ENCODE results near the gene TSN. TPM values are rescaled to one million over a fixed set of nuclear protein-coding genes. Genes with fewer than 3 reads are reported as not detected.

Gene TSN
- total RNA-seq, 1 experiment from 2014 or later: 102 TPM

GRCh38 chr2:121721926-121722325, 33.5 kb upstream of the TSN start:
- H3K4me3 Mint-ChIP-seq: no peak overlapping the region
- no peaks in the 10 kb centered on the region for H3K27me3 Mint-ChIP-seq (ENCODE audit: low read depth)
- H4K8ac ChIP-seq (replicated peaks; ENCODE audit: insufficient read length, low read depth, low read length): no peak overlapping the region
- no peak overlapping the region for H2BK120ac ChIP-seq (ENCODE audit: low read depth, low read length, poor library complexity, severe bottlenecking)
- H3K9me3 ChIP-seq (ENCODE audit: control insufficient read depth, low read depth, low read length): no peaks in the 10 kb centered on the region
- H3K27me3 ChIP-seq (ENCODE audit: insufficient read depth, low read length): no peaks in the 10 kb centered on the region
- H4K91ac ChIP-seq (ENCODE audit: insufficient read length, low read depth, low read length): no peak overlapping the region
- H3K27ac Mint-ChIP-seq: no peak overlapping the region; a peak in 1 of 7 replicates
- no peaks in the 10 kb centered on the region for H4K20me1 ChIP-seq (ENCODE audit: control insufficient read depth, insufficient read depth, insufficient read length)
- H3K18ac ChIP-seq (ENCODE audit: insufficient read length, low read depth, low read length): no peak overlapping the region
- H3T11ph ChIP-seq (ENCODE audit: low read length): no peak overlapping the region
- no peak overlapping the region for H3K23ac ChIP-seq (ENCODE audit: insufficient read length, low read depth, low read length)
- no peaks in the 10 kb centered on the region for H3K23me2 ChIP-seq (ENCODE audit: insufficient read length, low read depth, low read length, poor library complexity, severe bottlenecking)
- H3K56ac ChIP-seq (ENCODE audit: insufficient read length, low read depth, low read length): no peak overlapping the region
- H3K4me2 ChIP-seq (ENCODE audit: insufficient read depth, insufficient read length, low read length): no peak overlapping the region
- no peak overlapping the region for H4K5ac ChIP-seq (ENCODE audit: insufficient read length, low read depth, low read length)
- no peak overlapping the region for H2BK15ac ChIP-seq (ENCODE audit: low read depth, low read length)
- H3K4me1 ChIP-seq (ENCODE audit: insufficient read depth, low read length): no peaks in the 10 kb centered on the region
- no peaks in the 10 kb centered on the region for H3K9me3 Mint-ChIP-seq
- H2BK12ac ChIP-seq (ENCODE audit: insufficient read length, low read depth, low read length): no peak overlapping the region
- H2BK20ac ChIP-seq (ENCODE audit: low read depth, low read length, poor library complexity, severe bottlenecking): no peak overlapping the region
- no peaks in the 10 kb centered on the region; a peak in 1 of 4 replicates for H3K4me1 Mint-ChIP-seq
- no peaks in the 10 kb centered on the region for H3K79me2 ChIP-seq (ENCODE audit: insufficient read depth, low read length)
- no peak for DNase-seq
- H2AK5ac ChIP-seq (ENCODE audit: insufficient read length, low read length): no peak overlapping the region
- peaks cover 2 to 14% (median 3%) of the 10 kb centered on the region in 3 experiments; a peak in 6 of 7 replicates for H3K36me3 Mint-ChIP-seq (ENCODE audit: insufficient read depth in 1 of 3, low read depth in 3 of 3)
- TF ChIP-seq, protein P1, sequence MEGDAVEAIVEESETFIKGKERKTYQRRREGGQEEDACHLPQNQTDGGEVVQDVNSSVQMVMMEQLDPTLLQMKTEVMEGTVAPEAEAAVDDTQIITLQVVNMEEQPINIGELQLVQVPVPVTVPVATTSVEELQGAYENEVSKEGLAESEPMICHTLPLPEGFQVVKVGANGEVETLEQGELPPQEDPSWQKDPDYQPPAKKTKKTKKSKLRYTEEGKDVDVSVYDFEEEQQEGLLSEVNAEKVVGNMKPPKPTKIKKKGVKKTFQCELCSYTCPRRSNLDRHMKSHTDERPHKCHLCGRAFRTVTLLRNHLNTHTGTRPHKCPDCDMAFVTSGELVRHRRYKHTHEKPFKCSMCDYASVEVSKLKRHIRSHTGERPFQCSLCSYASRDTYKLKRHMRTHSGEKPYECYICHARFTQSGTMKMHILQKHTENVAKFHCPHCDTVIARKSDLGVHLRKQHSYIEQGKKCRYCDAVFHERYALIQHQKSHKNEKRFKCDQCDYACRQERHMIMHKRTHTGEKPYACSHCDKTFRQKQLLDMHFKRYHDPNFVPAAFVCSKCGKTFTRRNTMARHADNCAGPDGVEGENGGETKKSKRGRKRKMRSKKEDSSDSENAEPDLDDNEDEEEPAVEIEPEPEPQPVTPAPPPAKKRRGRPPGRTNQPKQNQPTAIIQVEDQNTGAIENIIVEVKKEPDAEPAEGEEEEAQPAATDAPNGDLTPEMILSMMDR (conservative IDR thresholded peaks at IDR 0.05): no peak
- no peak overlapping the region for H3K9ac ChIP-seq (ENCODE audit: extremely low read depth, insufficient read length, low read length)
- H2AFZ ChIP-seq (ENCODE audit: low read length): no peak overlapping the region
- H2BK5ac ChIP-seq (ENCODE audit: insufficient read length, low read length): no peak overlapping the region
- no peaks in the 10 kb centered on the region for H3K79me1 ChIP-seq (ENCODE audit: insufficient read depth, low read depth, low read length, poor library complexity, severe bottlenecking)
- no peak overlapping the region for H3K4ac ChIP-seq (ENCODE audit: low read depth, low read length)
- no peak overlapping the region for H3K27ac ChIP-seq (ENCODE audit: insufficient read length, low read depth, low read length)
- no peak overlapping the region for H3K14ac ChIP-seq (ENCODE audit: insufficient read depth, low read length)
- no CpG with 5 or more reads among the region's 8 CpGs for WGBS (ENCODE audit: extremely low coverage, insufficient read length, low lambda C conversion rate)
